MM.1S (cell line): ENCODE data around the gene ABHD16B.

Experiments used
- EZH2 ChIP-seq: fragments of 300-600 bp; sonication (generic); optimal IDR thresholded peaks from 2 replicates; pipeline ENCODE3; 2017; ENCODE audit warnings: low read depth, mild to moderate bottlenecking, antibody characterized with exemption, low read length, mixed read lengths
- EZH2phosphoT487 ChIP-seq: fragments of 300-600 bp; sonication (generic); IDR thresholded peaks from 2 replicates; pipeline ENCODE4 v1.6.1; 2018; ENCODE audit warnings: antibody characterized with exemption, low read length
- TF ChIP-seq, protein P1 (sequence below): fragments of 300-600 bp; sonication (generic); IDR thresholded peaks from 2 replicates; pipeline ENCODE4 v1.5.1; 2016; ENCODE audit warnings: antibody characterized with exemption, low read length, mixed read lengths

DNA sequence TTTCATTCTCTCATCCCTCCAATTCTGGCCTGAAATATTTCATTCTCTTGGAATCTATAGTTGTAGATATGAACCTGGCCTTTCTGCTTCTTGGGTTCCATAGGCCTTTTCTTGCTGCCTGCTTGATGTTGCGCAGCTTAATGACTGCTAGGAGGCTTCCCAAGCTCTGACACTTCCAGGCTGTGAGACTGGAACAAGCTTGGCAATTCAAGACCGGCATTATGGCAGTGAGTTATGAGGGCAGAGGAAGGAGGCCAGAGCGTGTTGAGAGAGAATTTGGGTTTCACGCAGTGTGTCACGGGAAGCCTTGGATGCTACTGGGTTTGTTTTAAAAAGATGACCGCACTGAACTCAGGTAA, 32.7 kb downstream of the ABHD16B start:
- no peak for TF ChIP-seq EZH2
- TF ChIP-seq, protein P1, sequence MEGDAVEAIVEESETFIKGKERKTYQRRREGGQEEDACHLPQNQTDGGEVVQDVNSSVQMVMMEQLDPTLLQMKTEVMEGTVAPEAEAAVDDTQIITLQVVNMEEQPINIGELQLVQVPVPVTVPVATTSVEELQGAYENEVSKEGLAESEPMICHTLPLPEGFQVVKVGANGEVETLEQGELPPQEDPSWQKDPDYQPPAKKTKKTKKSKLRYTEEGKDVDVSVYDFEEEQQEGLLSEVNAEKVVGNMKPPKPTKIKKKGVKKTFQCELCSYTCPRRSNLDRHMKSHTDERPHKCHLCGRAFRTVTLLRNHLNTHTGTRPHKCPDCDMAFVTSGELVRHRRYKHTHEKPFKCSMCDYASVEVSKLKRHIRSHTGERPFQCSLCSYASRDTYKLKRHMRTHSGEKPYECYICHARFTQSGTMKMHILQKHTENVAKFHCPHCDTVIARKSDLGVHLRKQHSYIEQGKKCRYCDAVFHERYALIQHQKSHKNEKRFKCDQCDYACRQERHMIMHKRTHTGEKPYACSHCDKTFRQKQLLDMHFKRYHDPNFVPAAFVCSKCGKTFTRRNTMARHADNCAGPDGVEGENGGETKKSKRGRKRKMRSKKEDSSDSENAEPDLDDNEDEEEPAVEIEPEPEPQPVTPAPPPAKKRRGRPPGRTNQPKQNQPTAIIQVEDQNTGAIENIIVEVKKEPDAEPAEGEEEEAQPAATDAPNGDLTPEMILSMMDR = no peak
- TF ChIP-seq EZH2phosphoT487 = no peak
